HCT116 (cell line): Measurements from ENCODE around the gene ADGRG6.

ENCODE experiments used
- ATF3 ChIP-seq: IDR thresholded peaks from 2 replicates; pipeline ENCODE4 v1.6.1; 2012
- EZH2 ChIP-seq: fragments of 200-600 bp; sonication (generic); IDR thresholded peaks from 2 replicates; pipeline ENCODE4 v1.6.1; 2017; ENCODE audit warnings: antibody characterized with exemption, mixed run types
- JUND ChIP-seq: IDR thresholded peaks from 2 replicates; pipeline ENCODE4 v1.6.1; 2012
- POLR2A ChIP-seq: IDR thresholded peaks from 2 replicates; pipeline ENCODE4 v1.7.0; 2011; ENCODE audit warnings: borderline replicate concordance; ENCODE audit not compliant: insufficient read depth, insufficient read length; ENCODE audit errors: extremely low read depth
- POLR2AphosphoS5 ChIP-seq: IDR thresholded peaks from 2 replicates; pipeline ENCODE4 v1.6.1; 2011; ENCODE audit warnings: mild to moderate bottlenecking, low read depth, low read length, moderate library complexity
- RAD21 ChIP-seq: IDR thresholded peaks from 2 replicates; pipeline ENCODE4 v1.6.1; 2012; ENCODE audit warnings: low read depth, mild to moderate bottlenecking
- YY1 ChIP-seq: IDR thresholded peaks from 2 replicates; pipeline ENCODE4 v1.6.1; 2011; ENCODE audit warnings: low read length, low read depth, moderate library complexity, mild to moderate bottlenecking; ENCODE audit not compliant: insufficient replicate concordance; ENCODE audit errors: extremely low read depth
- ZNF274 ChIP-seq: fragments of 200-500 bp; sonication (Bioruptor generic); IDR thresholded peaks from 2 replicates; pipeline ENCODE4 v1.6.1; 2014; ENCODE audit warnings: mild to moderate bottlenecking, low read depth, low read length, inconsistent platforms
- TF ChIP-seq, protein P1 (sequence below), 3 experiments: fragments of 200-600 bp in 1 of 3; sonication (generic) in 1 of 3; IDR thresholded peaks in 2 of 3; conservative IDR thresholded peaks in 1 of 3; 2 replicates each; pipeline ENCODE4 v1.5.1; 2012 to 2017; ENCODE audit warnings: low read depth in 2 of 3, low read length in 2 of 3, antibody characterized with exemption in 1 of 3, borderline replicate concordance in 1 of 3, control low read depth in 1 of 3, mild to moderate bottlenecking in 1 of 3, mixed read lengths in 1 of 3, mixed run types in 1 of 3, moderate library complexity in 1 of 3; ENCODE audit not compliant: insufficient read depth in 1 of 3
- TF ChIP-seq, protein P2 (sequence below): IDR thresholded peaks from 2 replicates; pipeline ENCODE4 v1.6.1; 2012
- TF ChIP-seq, protein P3 (sequence below): IDR thresholded peaks from 2 replicates; pipeline ENCODE4 v1.6.1; 2011; ENCODE audit warnings: mild to moderate bottlenecking, low read length, moderate library complexity; ENCODE audit not compliant: insufficient replicate concordance; ENCODE audit errors: extremely low read depth

GRCh38 chr6:142274656-142275055, 27.2 kb upstream of the ADGRG6 start:
- no peak for TF ChIP-seq RAD21
- TF ChIP-seq, protein P1, sequence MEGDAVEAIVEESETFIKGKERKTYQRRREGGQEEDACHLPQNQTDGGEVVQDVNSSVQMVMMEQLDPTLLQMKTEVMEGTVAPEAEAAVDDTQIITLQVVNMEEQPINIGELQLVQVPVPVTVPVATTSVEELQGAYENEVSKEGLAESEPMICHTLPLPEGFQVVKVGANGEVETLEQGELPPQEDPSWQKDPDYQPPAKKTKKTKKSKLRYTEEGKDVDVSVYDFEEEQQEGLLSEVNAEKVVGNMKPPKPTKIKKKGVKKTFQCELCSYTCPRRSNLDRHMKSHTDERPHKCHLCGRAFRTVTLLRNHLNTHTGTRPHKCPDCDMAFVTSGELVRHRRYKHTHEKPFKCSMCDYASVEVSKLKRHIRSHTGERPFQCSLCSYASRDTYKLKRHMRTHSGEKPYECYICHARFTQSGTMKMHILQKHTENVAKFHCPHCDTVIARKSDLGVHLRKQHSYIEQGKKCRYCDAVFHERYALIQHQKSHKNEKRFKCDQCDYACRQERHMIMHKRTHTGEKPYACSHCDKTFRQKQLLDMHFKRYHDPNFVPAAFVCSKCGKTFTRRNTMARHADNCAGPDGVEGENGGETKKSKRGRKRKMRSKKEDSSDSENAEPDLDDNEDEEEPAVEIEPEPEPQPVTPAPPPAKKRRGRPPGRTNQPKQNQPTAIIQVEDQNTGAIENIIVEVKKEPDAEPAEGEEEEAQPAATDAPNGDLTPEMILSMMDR (IDR thresholded peaks at IDR 0.05 in 2 of 3, conservative IDR thresholded peaks at IDR 0.05 in 1 of 3; ENCODE audit: borderline replicate concordance in 1 of 3, insufficient read depth in 1 of 3, low read depth in 2 of 3, low read length in 2 of 3) = no peak
- TF ChIP-seq POLR2A = no peak
- TF ChIP-seq, protein P2, sequence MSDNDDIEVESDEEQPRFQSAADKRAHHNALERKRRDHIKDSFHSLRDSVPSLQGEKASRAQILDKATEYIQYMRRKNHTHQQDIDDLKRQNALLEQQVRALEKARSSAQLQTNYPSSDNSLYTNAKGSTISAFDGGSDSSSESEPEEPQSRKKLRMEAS = no peak
- TF ChIP-seq ATF3 = no peak
- no peak for TF ChIP-seq YY1
- TF ChIP-seq POLR2AphosphoS5 = no peak
- TF ChIP-seq JUND = no peak
- no peak for TF ChIP-seq ZNF274
- TF ChIP-seq EZH2 = no peak
- TF ChIP-seq, protein P3, sequence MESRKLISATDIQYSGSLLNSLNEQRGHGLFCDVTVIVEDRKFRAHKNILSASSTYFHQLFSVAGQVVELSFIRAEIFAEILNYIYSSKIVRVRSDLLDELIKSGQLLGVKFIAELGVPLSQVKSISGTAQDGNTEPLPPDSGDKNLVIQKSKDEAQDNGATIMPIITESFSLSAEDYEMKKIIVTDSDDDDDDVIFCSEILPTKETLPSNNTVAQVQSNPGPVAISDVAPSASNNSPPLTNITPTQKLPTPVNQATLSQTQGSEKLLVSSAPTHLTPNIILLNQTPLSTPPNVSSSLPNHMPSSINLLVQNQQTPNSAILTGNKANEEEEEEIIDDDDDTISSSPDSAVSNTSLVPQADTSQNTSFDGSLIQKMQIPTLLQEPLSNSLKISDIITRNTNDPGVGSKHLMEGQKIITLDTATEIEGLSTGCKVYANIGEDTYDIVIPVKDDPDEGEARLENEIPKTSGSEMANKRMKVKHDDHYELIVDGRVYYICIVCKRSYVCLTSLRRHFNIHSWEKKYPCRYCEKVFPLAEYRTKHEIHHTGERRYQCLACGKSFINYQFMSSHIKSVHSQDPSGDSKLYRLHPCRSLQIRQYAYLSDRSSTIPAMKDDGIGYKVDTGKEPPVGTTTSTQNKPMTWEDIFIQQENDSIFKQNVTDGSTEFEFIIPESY = no peak
